GM12891 (cell line): Measurements from ENCODE around the gene AGMO.

Source experiments
- POLR2A ChIP-seq: IDR thresholded peaks from 2 replicates; pipeline ENCODE4 v1.6.1; 2011; ENCODE audit warnings: low read depth, low read length, control low read depth
- POLR2AphosphoS5 ChIP-seq: IDR thresholded peaks from 2 replicates; pipeline ENCODE4 v1.6.1; 2011; ENCODE audit warnings: low read depth, low read length, control low read depth
- POU2F2 ChIP-seq: IDR thresholded peaks from 2 replicates; pipeline ENCODE4 v1.6.1; 2011; ENCODE audit warnings: low read depth, mild to moderate bottlenecking, control low read depth, low read length, moderate library complexity
- TAF1 ChIP-seq: IDR thresholded peaks from 2 replicates; pipeline ENCODE4 v1.6.1; 2011; ENCODE audit warnings: low read depth, low read length, control low read depth

GRCh38 chr7:15491361-15491760 is 70.5 kb downstream of the AGMO start:
- no peak for TF ChIP-seq POU2F2
- no peak for TF ChIP-seq POLR2A
- no peak for TF ChIP-seq POLR2AphosphoS5
- no peak for TF ChIP-seq TAF1
